H1 (cell line): ENCODE data around the gene HSD17B2. TPM values are rescaled to one million over a fixed set of nuclear protein-coding genes. Genes with fewer than 3 reads are reported as not detected.

Experiments used
- CTCF ChIA-PET: fragments of 300-600 bp; sonication (Branson Sonifier 250); formaldehyde crosslinking; loops from one replicate; lab custom pipeline; 2021; ENCODE audit not compliant: partially characterized antibody; lab: Charles Lee
- POLR2A ChIA-PET: fragments of 300-600 bp; sonication (Branson Sonifier 250); formaldehyde crosslinking; loops from one replicate; lab custom pipeline; 2021; ENCODE audit warnings: inconsistent platforms; ENCODE audit not compliant: partially characterized antibody; lab: Charles Lee
- DNase-seq, 2 experiments: peaks; one replicate each; pipeline versions ENCODE4 v3.0.0 to v3.0.0-alpha.2; 2010 to 2022; ENCODE audit warnings: low spot score in 2 of 2, low read depth in 1 of 2, mixed read lengths in 1 of 2
- FAIRE-seq: peaks from 2 replicates; lab custom pipeline; 2011; peaks lifted over from hg19 to GRCh38; lab: Jason Lieb, UNC
- H2AFZ ChIP-seq: 2 replicates; pipeline ENCODE4 v1.8.1; 2012; ENCODE audit warnings: low read length, inconsistent platforms
- H2AK5ac ChIP-seq: 2 replicates; pipeline ENCODE4 v1.6.1; 2013; ENCODE audit warnings: low read depth, low read length
- H2BK120ac ChIP-seq: replicated peaks from 2 replicates; pipeline ENCODE3; 2013; ENCODE audit warnings: low read depth, low read length, inconsistent platforms
- H2BK12ac ChIP-seq: 2 replicates; pipeline ENCODE4 v1.6.1; 2013; ENCODE audit warnings: low read depth, low read length
- H2BK15ac ChIP-seq: 2 replicates; pipeline ENCODE4 v1.6.1; 2013; ENCODE audit warnings: low read length
- H2BK20ac ChIP-seq: 2 replicates; pipeline ENCODE4 v1.6.1; 2013; ENCODE audit warnings: low read length
- H2BK5ac ChIP-seq: 2 replicates; pipeline ENCODE4 v1.6.1; 2013; ENCODE audit warnings: low read depth, low read length
- H3K14ac ChIP-seq: 2 replicates; pipeline ENCODE4 v1.6.1; 2013; ENCODE audit warnings: inconsistent platforms; ENCODE audit not compliant: insufficient read length
- H3K18ac ChIP-seq: 2 replicates; pipeline ENCODE4 v1.6.1; 2013; ENCODE audit warnings: low read length; ENCODE audit errors: extremely low read depth
- H3K23ac ChIP-seq: 2 replicates; pipeline ENCODE4 v1.6.1; 2013; ENCODE audit warnings: inconsistent platforms; ENCODE audit not compliant: insufficient read length
- H3K23me2 ChIP-seq: 2 replicates; pipeline ENCODE4 v1.6.1; 2013; ENCODE audit warnings: low read depth, low read length
- H3K27ac ChIP-seq: 2 replicates; pipeline ENCODE4 v1.6.1; 2011; ENCODE audit warnings: low read depth, low read length, inconsistent platforms
- H3K27me3 ChIP-seq, 4 experiments: replicated peaks in 1 of 4; 1 replicate in 1 of 4; 2 replicates in 3 of 4; pipeline versions ENCODE4 v1.6.1 to v1.8.1; 2011 to 2013; ENCODE audit warnings: low read length in 3 of 4, mild to moderate bottlenecking in 3 of 4, inconsistent platforms in 2 of 4, mixed read lengths in 2 of 4, moderate library complexity in 1 of 4; ENCODE audit not compliant: control insufficient read depth in 3 of 4, insufficient read depth in 3 of 4; ENCODE audit errors: extremely low read depth in 1 of 4
- H3K36me3 ChIP-seq, 4 experiments: 2 replicates each; pipeline versions ENCODE4 v1.6.1 to v1.8.1; 2011 to 2013; ENCODE audit warnings: mild to moderate bottlenecking in 4 of 4, low read length in 3 of 4, moderate library complexity in 2 of 4, control low read depth in 1 of 4, inconsistent platforms in 1 of 4; ENCODE audit not compliant: insufficient read depth in 4 of 4, control insufficient read depth in 2 of 4
- H3K4ac ChIP-seq: replicated peaks from 2 replicates; pipeline ENCODE3; 2013; ENCODE audit warnings: low read length, low read depth, mixed read lengths, inconsistent platforms; ENCODE audit not compliant: insufficient read length
- H3K4me1 ChIP-seq, 4 experiments: replicated peaks in 1 of 4; 1 replicate in 1 of 4; 2 replicates in 3 of 4; pipeline versions ENCODE4 v1.6.1 to v1.8.1; 2011 to 2013; ENCODE audit warnings: low read length in 3 of 4, inconsistent platforms in 2 of 4, mixed read lengths in 1 of 4; ENCODE audit not compliant: insufficient read depth in 4 of 4, control insufficient read depth in 3 of 4
- H3K4me2 ChIP-seq, 2 experiments: 2 replicates each; pipeline versions ENCODE4 v1.6.1 to v1.8.1; 2011 to 2013; ENCODE audit warnings: low read depth in 2 of 2, low read length in 2 of 2, control low read depth in 1 of 2, inconsistent platforms in 1 of 2, mild to moderate bottlenecking in 1 of 2; ENCODE audit not compliant: insufficient read depth in 1 of 2
- H3K4me3 ChIP-seq, 4 experiments: fragments of 200-600, 300-600 bp in 1 of 4; sonication (generic), shearing (Covaris generic), sonication (Bioruptor Twin) in 1 of 4; 2 replicates each; pipeline versions ENCODE4 v1.5.1 to v1.8.1; 2011 to 2016; ENCODE audit warnings: low read length in 4 of 4, low read depth in 3 of 4, control low read depth in 2 of 4, inconsistent platforms in 2 of 4, mild to moderate bottlenecking in 2 of 4, mixed read lengths in 1 of 4, moderate library complexity in 1 of 4; ENCODE audit not compliant: insufficient read depth in 2 of 4; ENCODE audit errors: extremely low read depth in 1 of 4
- H3K56ac ChIP-seq: replicated peaks from 2 replicates; pipeline ENCODE3; 2013; ENCODE audit warnings: low read depth, mild to moderate bottlenecking, mixed read lengths, low read length, inconsistent platforms; ENCODE audit not compliant: insufficient read length
- H3K79me1 ChIP-seq: 2 replicates; pipeline ENCODE4 v1.6.1; 2013; ENCODE audit warnings: low read depth, low read length, control low read depth
- H3K79me2 ChIP-seq, 2 experiments: 2 replicates each; pipeline versions ENCODE4 v1.6.1 to v1.8.1; 2012 to 2013; ENCODE audit warnings: low read length in 2 of 2, mild to moderate bottlenecking in 2 of 2, inconsistent platforms in 1 of 2; ENCODE audit not compliant: insufficient read depth in 2 of 2, control insufficient read depth in 1 of 2
- H3K9ac ChIP-seq, 4 experiments: replicated peaks in 1 of 4; 1 replicate in 1 of 4; 2 replicates in 3 of 4; pipeline versions ENCODE4 v1.6.1 to v1.8.1; 2011 to 2013; ENCODE audit warnings: low read depth in 3 of 4, low read length in 3 of 4, control low read depth in 2 of 4, mild to moderate bottlenecking in 2 of 4, moderate library complexity in 2 of 4, inconsistent platforms in 1 of 4; ENCODE audit errors: extremely low read depth in 1 of 4
- H3K9me3 ChIP-seq, 2 experiments: 2 replicates each; pipeline versions ENCODE4 v1.6.1 to v1.8.1; 2012 to 2013; ENCODE audit warnings: mild to moderate bottlenecking in 2 of 2, moderate library complexity in 2 of 2, control low read depth in 1 of 2, inconsistent platforms in 1 of 2, low read depth in 1 of 2, low read length in 1 of 2, mixed read lengths in 1 of 2; ENCODE audit not compliant: insufficient read depth in 2 of 2
- H4K20me1 ChIP-seq, 2 experiments: replicated peaks in 1 of 2; 2 replicates each; pipeline versions ENCODE3 to v1.8.1; 2011 to 2013; ENCODE audit warnings: inconsistent platforms in 2 of 2, low read length in 2 of 2, mild to moderate bottlenecking in 1 of 2; ENCODE audit not compliant: insufficient read depth in 2 of 2, control insufficient read depth in 1 of 2
- H4K5ac ChIP-seq: 2 replicates; pipeline ENCODE4 v1.6.1; 2013; ENCODE audit warnings: low read length, low read depth, mixed read lengths, inconsistent platforms; ENCODE audit not compliant: insufficient read length
- H4K8ac ChIP-seq: 2 replicates; pipeline ENCODE4 v1.8.0; 2013; ENCODE audit warnings: mild to moderate bottlenecking, moderate library complexity, low read length, inconsistent platforms; ENCODE audit not compliant: insufficient read depth; ENCODE audit errors: extremely low read depth
- H4K91ac ChIP-seq: replicated peaks from 2 replicates; pipeline ENCODE3; 2013; ENCODE audit warnings: low read length, mixed read lengths, inconsistent platforms; ENCODE audit not compliant: insufficient read length
- BRCA1 ChIP-seq: IDR thresholded peaks from 2 replicates; pipeline ENCODE4 v1.6.1; 2012; ENCODE audit warnings: low read depth, low read length, improper control_type of control experiment
- CBX8 ChIP-seq: fragments of 300-800, 300-1000 bp; sonication (generic); IDR thresholded peaks from 2 replicates; pipeline ENCODE4 v1.7.1; 2016; ENCODE audit warnings: low read depth, low read length, borderline replicate concordance
- CREB1 ChIP-seq: IDR thresholded peaks from 2 replicates; pipeline ENCODE4 v1.6.1; 2012; ENCODE audit warnings: inconsistent platforms
- EZH2 ChIP-seq: fragments of 200-600 bp; sonication (generic); IDR thresholded peaks from 2 replicates; pipeline ENCODE4 v1.7.1; 2012; ENCODE audit warnings: low read depth, mild to moderate bottlenecking, moderate library complexity, low read length, inconsistent platforms; ENCODE audit not compliant: severe bottlenecking
- HDAC6 ChIP-seq: IDR thresholded peaks from one replicate; pipeline ENCODE4 v1.7.1; 2012; ENCODE audit warnings: low read depth, mild to moderate bottlenecking, inconsistent platforms, low read length, moderate library complexity
- KDM1A ChIP-seq: fragments of 200-600, 300-600 bp; sonication (generic); IDR thresholded peaks from 2 replicates; pipeline ENCODE4 v1.7.1; 2016; ENCODE audit warnings: mild to moderate bottlenecking, low read length, borderline replicate concordance
- MAFK ChIP-seq: IDR thresholded peaks from 2 replicates; pipeline ENCODE4 v1.6.1; 2012; ENCODE audit warnings: low read depth, mild to moderate bottlenecking, improper control_type of control experiment, low read length
- MAX ChIP-seq: IDR thresholded peaks from 2 replicates; pipeline ENCODE4 v1.6.1; 2012; ENCODE audit warnings: inconsistent platforms
- NANOG ChIP-seq: IDR thresholded peaks from 2 replicates; pipeline ENCODE4 v1.6.1; 2011; ENCODE audit warnings: low read length, low read depth, mild to moderate bottlenecking, inconsistent platforms; ENCODE audit not compliant: insufficient read depth, poor library complexity, severe bottlenecking
- POU5F1 ChIP-seq: IDR thresholded peaks from 2 replicates; pipeline ENCODE4 v1.6.1; 2011; ENCODE audit warnings: low read depth, mild to moderate bottlenecking, low read length, moderate library complexity
- YY1 ChIP-seq: IDR thresholded peaks from 2 replicates; pipeline ENCODE4 v1.6.1; 2011; ENCODE audit warnings: low read depth, mild to moderate bottlenecking, low read length
- ZNF274 ChIP-seq: IDR thresholded peaks from 2 replicates; pipeline ENCODE4 v1.7.0; 2012; ENCODE audit warnings: low read length, borderline replicate concordance; ENCODE audit errors: extremely low read depth
- whole genome bisulfite sequencing, 2 experiments: shearing (Covaris generic) in 1 of 2; methylation state at CpG; one replicate each; pipeline versions ENCODE4 v1.1.6 to v1.1.7; 2013 to 2015; ENCODE audit warnings: low lambda C conversion rate in 2 of 2, mixed read lengths in 2 of 2, inconsistent platforms in 1 of 2, low coverage in 1 of 2, missing lambda C conversion rate in 1 of 2; ENCODE audit not compliant: insufficient replicate concordance in 2 of 2, insufficient coverage in 1 of 2, insufficient read length in 1 of 2; ENCODE audit errors: extremely low coverage in 1 of 2, missing lambda C conversion rate in 1 of 2; 5-methylcytosine and 5-hydroxymethylcytosine counted together
- polyA plus RNA-seq, 7 experiments: library from polyadenylated mRNA; depleted of rRNA in 3 of 7; stranded (reverse) in 5 of 7; unstranded in 2 of 7; fragments of >200 nt in 5 of 7; fragments of 200-250 nt in 2 of 7; gene quantifications; 1 replicate in 5 of 7; 2 replicates in 1 of 7; 4 replicates in 1 of 7; pipeline versions ENCODE4 v1.2.1 to v1.2.3, GENCODE V29; 2011 to 2013; ENCODE audit warnings: missing spikeins in 2 of 7, mixed read lengths in 2 of 7
- total RNA-seq: library from RNA; stranded (reverse); fragmentation: NEBNext Ultra II Directional; extraction: Animal tissue kit (Norgen Biotek cat#: 25700); gene quantifications from 2 replicates; pipeline ENCODE4 v1.2.1, GENCODE V29; 2021
- TF ChIP-seq, protein P1 (sequence below): IDR thresholded peaks from 2 replicates; pipeline ENCODE4 v1.6.1; 2012; ENCODE audit warnings: low read length, inconsistent platforms

The HSD17B2 gene
- total and polyA plus RNA-seq, 2 of the 8 experiments (the other 6 are each of a cell fraction or from before 2014, with no cell fraction given), result not detected

GRCh38 chr16:82040296-82040695 is 5.2 kb downstream of the HSD17B2 start:
- H4K91ac ChIP-seq, result no peak overlapping the region
- ChIA-PET CTCF (interaction anchor here (1.2 to 2.6 kb wide), 4 partner anchors 9 to 99 kb away, joined by 4 to 10 read pairs (median 6); no protein-coding TSS in a partner anchor), POLR2A (no interaction called here)
- no peak overlapping the region for H3K27ac ChIP-seq
- H4K20me1 ChIP-seq, result no peaks in the 10 kb centered on the region
- H2BK12ac ChIP-seq, result no peak overlapping the region
- H3K9ac ChIP-seq, result no peak overlapping the region
- no peak overlapping the region for H3K4me2 ChIP-seq
- no peak overlapping the region for H2BK5ac ChIP-seq
- H3K23ac ChIP-seq, result no peak overlapping the region
- H2BK20ac ChIP-seq, result no peak overlapping the region
- H3K9me3 ChIP-seq, result no peaks in the 10 kb centered on the region
- DNase-seq (no peak), FAIRE-seq (no peak)
- TF ChIP-seq BRCA1, result no peak
- TF ChIP-seq ZNF274, result no peak
- TF ChIP-seq CBX8, result no peak
- TF ChIP-seq, protein P1, sequence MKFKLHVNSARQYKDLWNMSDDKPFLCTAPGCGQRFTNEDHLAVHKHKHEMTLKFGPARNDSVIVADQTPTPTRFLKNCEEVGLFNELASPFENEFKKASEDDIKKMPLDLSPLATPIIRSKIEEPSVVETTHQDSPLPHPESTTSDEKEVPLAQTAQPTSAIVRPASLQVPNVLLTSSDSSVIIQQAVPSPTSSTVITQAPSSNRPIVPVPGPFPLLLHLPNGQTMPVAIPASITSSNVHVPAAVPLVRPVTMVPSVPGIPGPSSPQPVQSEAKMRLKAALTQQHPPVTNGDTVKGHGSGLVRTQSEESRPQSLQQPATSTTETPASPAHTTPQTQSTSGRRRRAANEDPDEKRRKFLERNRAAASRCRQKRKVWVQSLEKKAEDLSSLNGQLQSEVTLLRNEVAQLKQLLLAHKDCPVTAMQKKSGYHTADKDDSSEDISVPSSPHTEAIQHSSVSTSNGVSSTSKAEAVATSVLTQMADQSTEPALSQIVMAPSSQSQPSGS, result no peak
- TF ChIP-seq MAX, result no peak
- TF ChIP-seq HDAC6, result no peak
- TF ChIP-seq NANOG, result no peak
- TF ChIP-seq KDM1A, result no peak
- TF ChIP-seq EZH2, result no peak
- TF ChIP-seq YY1, result no peak
- TF ChIP-seq MAFK, result no peak
- no peak for TF ChIP-seq CREB1
- no peak for TF ChIP-seq POU5F1
- H2BK120ac ChIP-seq, result no peak overlapping the region
- no peaks in the 10 kb centered on the region; the same call in 1 of the 2 replicates for H3K23me2 ChIP-seq
- no peaks in the 10 kb centered on the region for H3K79me2 ChIP-seq
- no peak overlapping the region for H3K18ac ChIP-seq
- H3K36me3 ChIP-seq, result no peaks in the 10 kb centered on the region
- no peak overlapping the region for H2AK5ac ChIP-seq
- no peak overlapping the region for H4K5ac ChIP-seq
- no peak overlapping the region for H4K8ac ChIP-seq
- H3K14ac ChIP-seq, result no peak overlapping the region
- H3K4me3 ChIP-seq, result no peak overlapping the region
- no peak overlapping the region for H3K56ac ChIP-seq
- no peak overlapping the region for H2BK15ac ChIP-seq
- no peaks in the 10 kb centered on the region for H3K27me3 ChIP-seq
- H3K4me1 ChIP-seq, result no peaks in the 10 kb centered on the region; a peak in 1 of 7 replicates
- H3K4ac ChIP-seq, result no peak overlapping the region
- H3K79me1 ChIP-seq, result no peaks in the 10 kb centered on the region
- no peak overlapping the region for H2AFZ ChIP-seq
- WGBS, 2 experiments, result 95% methylated on average over 3 of the region's 3 CpGs; no CpG with 5 or more reads in 1 of the 2 experiments
